WTC11 (cell line): ENCODE results near the gene TMTC2. TPM values are rescaled to one million over a fixed set of nuclear protein-coding genes. Genes with fewer than 3 reads are reported as not detected.

Experiments used
- ATAC-seq: fragments of 200-7000 bp; cut with Tn5 transposase; 2 replicates; pipeline ENCODE4 v1.10.0; 2021; ENCODE audit warnings: mild to moderate bottlenecking, moderate library complexity
- CTCF ChIA-PET: fragments of 300-600 bp; sonication (Branson Sonifier 250); formaldehyde crosslinking; loops from one replicate; lab custom pipeline; 2021; ENCODE audit warnings: antibody characterized with exemption; lab: Charles Lee
- POLR2A ChIA-PET: fragments of 350-600 bp; sonication (Branson Sonifier 250); formaldehyde crosslinking; loops from one replicate; lab custom pipeline; 2021; ENCODE audit warnings: antibody characterized with exemption; lab: Charles Lee
- DNase-seq: peaks from one replicate; pipeline ENCODE4 v3.0.0; 2021; ENCODE audit warnings: low spot score
- H3K27ac Mint-ChIP-seq: 2 replicates; pipeline ENCODE4 v1.8.0; 2021; ENCODE audit warnings: mixed read lengths
- H3K27me3 Mint-ChIP-seq: 2 replicates; pipeline ENCODE4 v1.8.0; 2021; ENCODE audit warnings: low read depth, mild to moderate bottlenecking, moderate library complexity, mixed read lengths
- H3K36me3 Mint-ChIP-seq: 2 replicates; pipeline ENCODE4 v1.8.0; 2021; ENCODE audit warnings: mixed read lengths
- H3K4me1 Mint-ChIP-seq: 2 replicates; pipeline ENCODE4 v1.8.0; 2022; ENCODE audit warnings: mixed read lengths
- H3K4me3 Mint-ChIP-seq: 2 replicates; pipeline ENCODE4 v1.8.0; 2021; ENCODE audit warnings: mild to moderate bottlenecking, moderate library complexity, mixed read lengths
- H3K9me3 Mint-ChIP-seq: 2 replicates; pipeline ENCODE4 v1.8.0; 2021; ENCODE audit warnings: mixed read lengths
- ATF1 ChIP-seq: sonication (generic); formaldehyde crosslinking; IDR thresholded peaks from 2 replicates; pipeline ENCODE4 v1.8.1; 2023; ENCODE audit warnings: mild to moderate bottlenecking, moderate library complexity, missing genetic modification reagents
- EMX1 ChIP-seq: fragments of 250-450 bp; sonication (Bioruptor Pico); IDR thresholded peaks from 2 replicates; pipeline ENCODE4 v1.8.0; 2021; ENCODE audit warnings: mild to moderate bottlenecking
- FOXJ3 ChIP-seq: sonication (generic); formaldehyde crosslinking; IDR thresholded peaks from 2 replicates; pipeline ENCODE4 v1.9.0; 2021; ENCODE audit warnings: missing genetic modification reagents, mild to moderate bottlenecking, borderline replicate concordance
- HMGA2 ChIP-seq: fragments of 250-450 bp; sonication (Bioruptor Pico); IDR thresholded peaks from 2 replicates; pipeline ENCODE4 v1.4.0; 2021; ENCODE audit warnings: mild to moderate bottlenecking, moderate library complexity
- JAZF1 ChIP-seq: fragments of 250-450 bp; sonication (Bioruptor Pico); IDR thresholded peaks from 2 replicates; pipeline ENCODE4 v1.9.0; 2021; ENCODE audit warnings: moderate library complexity, mild to moderate bottlenecking, inconsistent platforms
- NFATC4 ChIP-seq: fragments of 250-450 bp; sonication (Bioruptor Pico); IDR thresholded peaks from 2 replicates; pipeline ENCODE4 v1.9.0; 2021; ENCODE audit warnings: mild to moderate bottlenecking
- NR2C2 ChIP-seq: sonication (generic); formaldehyde crosslinking; IDR thresholded peaks from 2 replicates; pipeline ENCODE4 v1.8.0; 2022; ENCODE audit warnings: mild to moderate bottlenecking, missing genetic modification reagents
- PRDM15 ChIP-seq: sonication (generic); formaldehyde crosslinking; IDR thresholded peaks from 2 replicates; pipeline ENCODE4 v1.8.0; 2022; ENCODE audit warnings: missing genetic modification reagents
- PRRX2 ChIP-seq: fragments of 250-450 bp; sonication (Bioruptor Pico); IDR thresholded peaks from 2 replicates; pipeline ENCODE4 v1.8.0; 2021; ENCODE audit warnings: mild to moderate bottlenecking
- TEAD1 ChIP-seq: sonication (generic); formaldehyde crosslinking; IDR thresholded peaks from 2 replicates; pipeline ENCODE4 v1.8.0; 2022; ENCODE audit warnings: mild to moderate bottlenecking, missing genetic modification reagents
- TP53 ChIP-seq: sonication (generic); formaldehyde crosslinking; IDR thresholded peaks from 2 replicates; pipeline ENCODE4 v1.8.1; 2023; ENCODE audit warnings: mild to moderate bottlenecking, missing genetic modification reagents
- USF2 ChIP-seq: sonication (generic); formaldehyde crosslinking; IDR thresholded peaks from 2 replicates; pipeline ENCODE4 v1.8.1; 2023; ENCODE audit warnings: mild to moderate bottlenecking, missing genetic modification reagents, moderate library complexity
- ZBTB21 ChIP-seq: sonication (generic); formaldehyde crosslinking; IDR thresholded peaks from 2 replicates; pipeline ENCODE4 v1.8.1; 2023; ENCODE audit warnings: mild to moderate bottlenecking, missing genetic modification reagents, borderline replicate concordance
- ZNF317 ChIP-seq: sonication (generic); formaldehyde crosslinking; IDR thresholded peaks from 2 replicates; pipeline ENCODE4 v1.8.1; 2023; ENCODE audit warnings: low read depth, mild to moderate bottlenecking, moderate library complexity, missing genetic modification reagents, borderline replicate concordance
- ZNF532 ChIP-seq: fragments of 250-450 bp; sonication (Bioruptor Pico); IDR thresholded peaks from 2 replicates; pipeline ENCODE4 v1.9.0; 2021; ENCODE audit warnings: mild to moderate bottlenecking, borderline replicate concordance
- total RNA-seq: library from RNA; stranded (reverse); gene quantifications from 3 replicates; pipeline ENCODE4 v1.2.3, GENCODE V29; 2021
- TF ChIP-seq, protein P1 (sequence below): sonication (generic); formaldehyde crosslinking; IDR thresholded peaks from 2 replicates; pipeline ENCODE4 v1.8.1; 2023; ENCODE audit warnings: mild to moderate bottlenecking, missing genetic modification reagents, borderline replicate concordance
- TF ChIP-seq, protein P2 (sequence below): sonication (generic); formaldehyde crosslinking; IDR thresholded peaks from 2 replicates; pipeline ENCODE4 v1.8.1; 2022; ENCODE audit warnings: mild to moderate bottlenecking, missing genetic modification reagents, moderate library complexity, borderline replicate concordance
- TF ChIP-seq, protein P3 (sequence below): sonication (generic); formaldehyde crosslinking; IDR thresholded peaks from 2 replicates; pipeline ENCODE4 v1.8.1; 2023; ENCODE audit warnings: mild to moderate bottlenecking, missing genetic modification reagents

TMTC2 gene
- total RNA-seq, 1 experiment from 2014 or later: 6.4 TPM

DNA sequence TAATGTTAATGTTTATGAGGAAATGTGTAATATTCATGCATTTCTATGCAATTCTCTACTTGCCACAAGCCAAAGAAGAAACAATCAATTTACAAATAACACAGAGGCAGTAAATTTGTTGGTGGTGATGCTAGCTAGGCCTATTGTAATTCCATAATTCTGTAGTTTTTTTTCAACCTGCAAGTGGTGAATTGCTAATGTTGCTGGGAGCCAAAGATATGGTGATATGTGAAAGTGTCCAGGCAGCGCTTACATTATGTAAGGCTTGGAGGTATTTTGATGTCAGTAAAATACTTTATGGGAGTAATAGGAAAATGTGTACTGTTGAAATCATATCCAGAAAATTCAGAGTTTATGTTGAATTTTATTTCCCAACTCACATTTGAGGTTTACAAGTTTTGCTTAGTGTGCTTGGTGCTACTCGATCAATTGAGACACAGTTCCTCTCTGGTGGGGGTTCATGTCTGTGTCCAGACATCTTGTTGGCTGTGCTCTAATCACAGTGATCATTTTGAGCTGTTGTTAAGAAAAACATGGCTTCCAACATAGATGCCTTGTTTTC, 23.2 kb downstream of the TMTC2 start:
- Mint-ChIP-seq H3K27ac (no peak overlapping the region), H3K27me3 (no peaks in the 10 kb centered on the region), H3K4me3 (no peak overlapping the region), H3K4me1 (peaks cover 36% of the 10 kb centered on the region), H3K36me3 (peaks cover 10% of the 10 kb centered on the region), H3K9me3 (peaks cover 15% of the 10 kb centered on the region)
- TF ChIP-seq NFATC4 (no peak), ATF1 (CRISPR knock-in tag) (no peak), USF2 (CRISPR knock-in tag) (no peak), PRRX2 (CRISPR knock-in tag) (no peak), ZNF317 (CRISPR knock-in tag) (no peak), TEAD1 (CRISPR knock-in tag) (no peak), ZBTB21 (CRISPR knock-in tag) (no peak), JAZF1 (CRISPR knock-in tag) (no peak), NR2C2 (no peak), HMGA2 (CRISPR knock-in tag) (no peak)
- TF ChIP-seq, protein P1, sequence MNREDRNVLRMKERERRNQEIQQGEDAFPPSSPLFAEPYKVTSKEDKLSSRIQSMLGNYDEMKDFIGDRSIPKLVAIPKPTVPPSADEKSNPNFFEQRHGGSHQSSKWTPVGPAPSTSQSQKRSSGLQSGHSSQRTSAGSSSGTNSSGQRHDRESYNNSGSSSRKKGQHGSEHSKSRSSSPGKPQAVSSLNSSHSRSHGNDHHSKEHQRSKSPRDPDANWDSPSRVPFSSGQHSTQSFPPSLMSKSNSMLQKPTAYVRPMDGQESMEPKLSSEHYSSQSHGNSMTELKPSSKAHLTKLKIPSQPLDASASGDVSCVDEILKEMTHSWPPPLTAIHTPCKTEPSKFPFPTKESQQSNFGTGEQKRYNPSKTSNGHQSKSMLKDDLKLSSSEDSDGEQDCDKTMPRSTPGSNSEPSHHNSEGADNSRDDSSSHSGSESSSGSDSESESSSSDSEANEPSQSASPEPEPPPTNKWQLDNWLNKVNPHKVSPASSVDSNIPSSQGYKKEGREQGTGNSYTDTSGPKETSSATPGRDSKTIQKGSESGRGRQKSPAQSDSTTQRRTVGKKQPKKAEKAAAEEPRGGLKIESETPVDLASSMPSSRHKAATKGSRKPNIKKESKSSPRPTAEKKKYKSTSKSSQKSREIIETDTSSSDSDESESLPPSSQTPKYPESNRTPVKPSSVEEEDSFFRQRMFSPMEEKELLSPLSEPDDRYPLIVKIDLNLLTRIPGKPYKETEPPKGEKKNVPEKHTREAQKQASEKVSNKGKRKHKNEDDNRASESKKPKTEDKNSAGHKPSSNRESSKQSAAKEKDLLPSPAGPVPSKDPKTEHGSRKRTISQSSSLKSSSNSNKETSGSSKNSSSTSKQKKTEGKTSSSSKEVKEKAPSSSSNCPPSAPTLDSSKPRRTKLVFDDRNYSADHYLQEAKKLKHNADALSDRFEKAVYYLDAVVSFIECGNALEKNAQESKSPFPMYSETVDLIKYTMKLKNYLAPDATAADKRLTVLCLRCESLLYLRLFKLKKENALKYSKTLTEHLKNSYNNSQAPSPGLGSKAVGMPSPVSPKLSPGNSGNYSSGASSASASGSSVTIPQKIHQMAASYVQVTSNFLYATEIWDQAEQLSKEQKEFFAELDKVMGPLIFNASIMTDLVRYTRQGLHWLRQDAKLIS (CRISPR knock-in tag): no peak
- TF ChIP-seq, protein P2, sequence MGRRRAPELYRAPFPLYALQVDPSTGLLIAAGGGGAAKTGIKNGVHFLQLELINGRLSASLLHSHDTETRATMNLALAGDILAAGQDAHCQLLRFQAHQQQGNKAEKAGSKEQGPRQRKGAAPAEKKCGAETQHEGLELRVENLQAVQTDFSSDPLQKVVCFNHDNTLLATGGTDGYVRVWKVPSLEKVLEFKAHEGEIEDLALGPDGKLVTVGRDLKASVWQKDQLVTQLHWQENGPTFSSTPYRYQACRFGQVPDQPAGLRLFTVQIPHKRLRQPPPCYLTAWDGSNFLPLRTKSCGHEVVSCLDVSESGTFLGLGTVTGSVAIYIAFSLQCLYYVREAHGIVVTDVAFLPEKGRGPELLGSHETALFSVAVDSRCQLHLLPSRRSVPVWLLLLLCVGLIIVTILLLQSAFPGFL: no peak
- ChIA-PET POLR2A (no interaction called here), CTCF (no interaction called here)
- DNase-seq (no peak), ATAC-seq (no peak)

- H3K4me3 Mint-ChIP-seq: no peak overlapping the region
- DNase-seq: no peak
- ChIA-PET POLR2A (no interaction called here), CTCF (interaction anchor here (1.4 kb wide), 1 partner anchor 25 kb away, joined by 4 read pairs; no protein-coding TSS in a partner anchor)
- no peaks in the 10 kb centered on the region for H3K27me3 Mint-ChIP-seq
- TF ChIP-seq TP53 (CRISPR knock-in tag) (no peak), EMX1 (CRISPR knock-in tag) (no peak)
- no peak overlapping the region for H3K27ac Mint-ChIP-seq
- H3K4me1 Mint-ChIP-seq: peaks cover 41% of the 10 kb centered on the region
- peaks cover 14% of the 10 kb centered on the region for H3K9me3 Mint-ChIP-seq
- ATAC-seq: no peak
- H3K36me3 Mint-ChIP-seq: peaks cover 10% of the 10 kb centered on the region
Measured at GRCh38 chr12:82710741-82711140, 24.0 kb downstream of the TMTC2 start.

- H3K9me3 Mint-ChIP-seq: peaks cover 17% of the 10 kb centered on the region
- ATAC-seq (no peak), DNase-seq (no peak)
- CTCF ChIA-PET: no interaction called here
- no peaks in the 10 kb centered on the region for H3K27me3 Mint-ChIP-seq
- H3K36me3 Mint-ChIP-seq: peaks cover 10% of the 10 kb centered on the region
- peaks cover 17% of the 10 kb centered on the region for H3K4me1 Mint-ChIP-seq
- POLR2A ChIA-PET: no interaction called here
- H3K4me3 Mint-ChIP-seq: no peak overlapping the region
- no peak overlapping the region for H3K27ac Mint-ChIP-seq
- TF ChIP-seq, protein P3, sequence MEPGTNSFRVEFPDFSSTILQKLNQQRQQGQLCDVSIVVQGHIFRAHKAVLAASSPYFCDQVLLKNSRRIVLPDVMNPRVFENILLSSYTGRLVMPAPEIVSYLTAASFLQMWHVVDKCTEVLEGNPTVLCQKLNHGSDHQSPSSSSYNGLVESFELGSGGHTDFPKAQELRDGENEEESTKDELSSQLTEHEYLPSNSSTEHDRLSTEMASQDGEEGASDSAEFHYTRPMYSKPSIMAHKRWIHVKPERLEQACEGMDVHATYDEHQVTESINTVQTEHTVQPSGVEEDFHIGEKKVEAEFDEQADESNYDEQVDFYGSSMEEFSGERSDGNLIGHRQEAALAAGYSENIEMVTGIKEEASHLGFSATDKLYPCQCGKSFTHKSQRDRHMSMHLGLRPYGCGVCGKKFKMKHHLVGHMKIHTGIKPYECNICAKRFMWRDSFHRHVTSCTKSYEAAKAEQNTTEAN (CRISPR knock-in tag): no peak
- no peak for TF ChIP-seq FOXJ3 (CRISPR knock-in tag)
- TF ChIP-seq PRDM15: no peak
- TF ChIP-seq ZNF532 (CRISPR knock-in tag): no peak
Measured at GRCh38 chr12:82714427-82714826, 27.7 kb downstream of the TMTC2 start.
